ENCODE data around the gene PRICKLE1.

Gene PRICKLE1

GRCh38 chr12:42615006-42615405 is 25.5 kb upstream of the PRICKLE1 start:
- no peaks in the 10 kb centered on the region for H3K4me1 ChIP-seq
- no peaks in the 10 kb centered on the region for H3K36me3 ChIP-seq
- H3K4me2 ChIP-seq = no peak overlapping the region
- TF ChIP-seq Cebpa-rat (IDR thresholded peaks at IDR 0.05) = no peak
- H3K27me3 ChIP-seq = no peaks in the 10 kb centered on the region
- no peak overlapping the region for H3K9ac ChIP-seq
- peaks cover 18% of the 10 kb centered on the region for H3K9me3 ChIP-seq
- no peak overlapping the region for H3K4me3 ChIP-seq
- no peak overlapping the region for H3K27ac ChIP-seq
- H4K20me1 ChIP-seq = no peaks in the 10 kb centered on the region

- H3K4me2 ChIP-seq = no peak overlapping the region
- no peak overlapping the region for H3K27ac ChIP-seq
- no peaks in the 10 kb centered on the region for H3K27me3 ChIP-seq
- TF ChIP-seq Cebpa-rat (IDR thresholded peaks at IDR 0.05) = no peak
- H3K9ac ChIP-seq = no peak overlapping the region
- no peaks in the 10 kb centered on the region for H3K4me1 ChIP-seq
- no peaks in the 10 kb centered on the region for H3K36me3 ChIP-seq
- H3K4me3 ChIP-seq = no peak overlapping the region
- H4K20me1 ChIP-seq = no peaks in the 10 kb centered on the region
- H3K9me3 ChIP-seq = no peaks in the 10 kb centered on the region
Measured at GRCh38 chr12:42612231-42612613, 22.7 kb upstream of the PRICKLE1 start.

DNA sequence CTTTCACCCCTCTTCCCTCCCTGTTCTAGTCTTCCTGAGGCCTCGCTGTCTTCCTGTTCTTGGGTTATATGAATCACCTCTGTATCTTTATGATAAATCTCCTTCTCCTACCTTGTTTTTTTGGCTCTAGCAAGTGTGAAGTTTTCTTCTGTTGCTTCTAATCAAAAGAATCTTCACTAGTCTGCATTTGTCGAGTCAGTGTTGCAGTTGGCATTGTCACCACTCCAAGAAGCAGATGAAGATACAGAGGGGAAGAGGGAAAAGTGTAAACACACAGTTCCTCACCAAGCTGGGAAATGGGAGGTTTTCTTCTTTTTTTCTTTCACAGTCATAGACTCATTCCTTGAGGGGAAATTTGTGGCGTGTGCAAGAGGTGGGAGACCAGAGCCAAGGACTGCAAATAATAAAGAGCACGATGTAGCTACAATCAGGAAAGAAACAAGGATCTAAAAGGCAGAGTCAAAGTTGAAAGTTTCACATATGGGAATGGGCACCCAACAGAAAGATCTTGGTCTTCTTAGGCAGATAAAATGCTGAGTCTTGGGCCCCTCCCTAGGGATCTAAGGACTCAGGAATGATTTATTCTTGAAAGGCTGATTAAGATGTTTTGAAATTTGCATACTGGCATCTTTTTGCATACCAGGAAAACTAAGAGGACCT is 22.2 kb upstream of the PRICKLE1 start:
- H3K4me2 ChIP-seq = no peak overlapping the region
- H3K36me3 ChIP-seq = no peaks in the 10 kb centered on the region
- H3K9ac ChIP-seq = no peak overlapping the region
- no peaks in the 10 kb centered on the region for H3K27me3 ChIP-seq
- H3K27ac ChIP-seq = no peak overlapping the region
- H4K20me1 ChIP-seq = no peaks in the 10 kb centered on the region
- H3K4me3 ChIP-seq = no peak overlapping the region
- no peak for TF ChIP-seq Cebpa-rat (IDR thresholded peaks at IDR 0.05)
- no peaks in the 10 kb centered on the region for H3K9me3 ChIP-seq
- H3K4me1 ChIP-seq = no peaks in the 10 kb centered on the region

GRCh38 chr12:42609605-42610004 is 20.1 kb upstream of the PRICKLE1 start:
- H3K9me3 ChIP-seq = no peaks in the 10 kb centered on the region
- no peak overlapping the region for H3K4me2 ChIP-seq
- no peak overlapping the region for H3K27ac ChIP-seq
- H3K4me3 ChIP-seq = no peak overlapping the region
- no peaks in the 10 kb centered on the region for H3K4me1 ChIP-seq
- TF ChIP-seq Cebpa-rat (IDR thresholded peaks at IDR 0.05) = no peak
- no peaks in the 10 kb centered on the region for H3K36me3 ChIP-seq
- no peak overlapping the region for H3K9ac ChIP-seq
- no peaks in the 10 kb centered on the region for H4K20me1 ChIP-seq
- H3K27me3 ChIP-seq = no peaks in the 10 kb centered on the region

GRCh38 chr12:42608196-42608825 is 18.8 kb upstream of the PRICKLE1 start:
- H3K9ac ChIP-seq = no peak overlapping the region
- H3K4me2 ChIP-seq = no peak overlapping the region
- no peaks in the 10 kb centered on the region for H3K9me3 ChIP-seq
- H3K4me3 ChIP-seq = no peak overlapping the region
- H3K27me3 ChIP-seq = no peaks in the 10 kb centered on the region
- H3K4me1 ChIP-seq = no peaks in the 10 kb centered on the region
- no peaks in the 10 kb centered on the region for H4K20me1 ChIP-seq
- H3K27ac ChIP-seq = no peak overlapping the region
- no peaks in the 10 kb centered on the region for H3K36me3 ChIP-seq
- no peak for TF ChIP-seq Cebpa-rat (IDR thresholded peaks at IDR 0.05)

GRCh38 chr12:42607584-42608058 is 18.1 kb upstream of the PRICKLE1 start:
- no peak overlapping the region for H3K27ac ChIP-seq
- H3K4me1 ChIP-seq = no peaks in the 10 kb centered on the region
- no peak overlapping the region for H3K4me2 ChIP-seq
- no peaks in the 10 kb centered on the region for H4K20me1 ChIP-seq
- no peaks in the 10 kb centered on the region for H3K9me3 ChIP-seq
- H3K36me3 ChIP-seq = no peaks in the 10 kb centered on the region
- no peak for TF ChIP-seq Cebpa-rat (IDR thresholded peaks at IDR 0.05)
- no peaks in the 10 kb centered on the region for H3K27me3 ChIP-seq
- H3K4me3 ChIP-seq = no peak overlapping the region
- H3K9ac ChIP-seq = no peak overlapping the region

- no peak overlapping the region for H3K4me2 ChIP-seq
Measured at GRCh38 chr12:42606471-42606870, 16.9 kb upstream of the PRICKLE1 start.

GRCh38 chr12:42605685-42606084 is 16.1 kb upstream of the PRICKLE1 start:
- no peak for TF ChIP-seq Cebpa-rat (IDR thresholded peaks at IDR 0.05)
- no peak overlapping the region for H3K9ac ChIP-seq
- H3K27ac ChIP-seq = no peak overlapping the region
- H3K4me2 ChIP-seq = no peak overlapping the region
- no peaks in the 10 kb centered on the region for H3K9me3 ChIP-seq
- no peak overlapping the region for H3K4me3 ChIP-seq
- no peaks in the 10 kb centered on the region for H3K4me1 ChIP-seq
- H4K20me1 ChIP-seq = no peaks in the 10 kb centered on the region
- H3K36me3 ChIP-seq = no peaks in the 10 kb centered on the region
- H3K27me3 ChIP-seq = no peaks in the 10 kb centered on the region

More at GRCh38 chr12:42606471-42606870, 16.9 kb upstream of the PRICKLE1 start:
- no peaks in the 10 kb centered on the region for H3K27me3 ChIP-seq
- no peak overlapping the region for H3K27ac ChIP-seq
- H3K9me3 ChIP-seq = no peaks in the 10 kb centered on the region
- TF ChIP-seq Cebpa-rat (IDR thresholded peaks at IDR 0.05) = no peak
- H3K4me3 ChIP-seq = no peak overlapping the region
- no peak overlapping the region for H3K9ac ChIP-seq
- H3K36me3 ChIP-seq = no peaks in the 10 kb centered on the region
- no peaks in the 10 kb centered on the region for H4K20me1 ChIP-seq
- no peaks in the 10 kb centered on the region for H3K4me1 ChIP-seq

- Histone ChIP-seq H3K36me3 (no peaks in the 10 kb centered on the region), H3K27me3 (no peaks in the 10 kb centered on the region), H3K4me3 (no peak overlapping the region), H3K27ac (no peak overlapping the region), H4K20me1 (no peaks in the 10 kb centered on the region), H3K9ac (no peak overlapping the region), H3K9me3 (no peaks in the 10 kb centered on the region), H3K4me1 (no peaks in the 10 kb centered on the region), H3K4me2 (no peak overlapping the region)
- no peak for TF ChIP-seq Cebpa-rat (IDR thresholded peaks at IDR 0.05)
Measured at GRCh38 chr12:42603246-42603990, 13.9 kb upstream of the PRICKLE1 start.

DNA sequence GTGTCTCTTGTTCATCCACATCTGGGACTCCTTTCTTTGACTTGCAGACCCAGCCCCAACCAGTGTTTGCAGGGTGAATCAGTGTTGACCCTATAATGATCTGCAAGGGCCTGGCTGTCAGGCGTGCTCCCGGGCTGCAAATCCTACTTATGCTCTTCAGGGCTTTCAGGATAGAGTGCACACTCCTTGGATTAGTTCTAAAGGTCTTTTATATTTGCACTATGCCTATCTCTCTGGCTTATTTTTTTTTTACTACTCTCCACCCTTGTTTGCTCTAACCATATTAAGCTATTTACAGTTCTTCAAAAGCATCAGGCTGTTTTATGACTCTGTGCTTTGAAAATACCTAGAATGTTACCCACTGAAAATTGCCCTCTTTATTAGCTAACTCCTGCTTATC is 4.3 kb upstream of the PRICKLE1 start:
- Histone ChIP-seq H4K20me1 (no peaks in the 10 kb centered on the region), H3K27me3 (peaks cover 21% of the 10 kb centered on the region), H3K4me2 (no peak overlapping the region), H3K4me1 (peaks cover 11% of the 10 kb centered on the region; the same call in 1 of the 2 replicates), H3K27ac (no peak overlapping the region), H3K4me3 (no peak overlapping the region), H3K9ac (no peak overlapping the region), H3K9me3 (no peaks in the 10 kb centered on the region), H3K36me3 (no peaks in the 10 kb centered on the region)
- no peak for TF ChIP-seq Cebpa-rat (IDR thresholded peaks at IDR 0.05)

Measured in BLaER1 (cell line).